IPS-20b (cell line): Measurements from ENCODE around the gene SHANK1.

ENCODE experiments used
- H3K27ac ChIP-seq: one replicate; pipeline ENCODE4 v1.5.1; 2013; ENCODE audit warnings: low read length
- H3K27me3 ChIP-seq: 2 replicates; pipeline ENCODE4 v1.6.1; 2013; ENCODE audit warnings: mild to moderate bottlenecking, low read length, inconsistent platforms; ENCODE audit not compliant: insufficient read depth
- H3K36me3 ChIP-seq: 2 replicates; pipeline ENCODE4 v1.6.1; 2013; ENCODE audit warnings: low read depth, mild to moderate bottlenecking, inconsistent platforms, low read length, moderate library complexity; ENCODE audit not compliant: insufficient read depth
- H3K4me1 ChIP-seq: 2 replicates; pipeline ENCODE4 v1.6.1; 2013; ENCODE audit warnings: mild to moderate bottlenecking, control low read depth, inconsistent platforms, low read length, moderate library complexity; ENCODE audit not compliant: insufficient read depth
- H3K4me3 ChIP-seq: 2 replicates; pipeline ENCODE4 v1.5.1; 2013; ENCODE audit warnings: mild to moderate bottlenecking, low read length, inconsistent platforms
- H3K9ac ChIP-seq: 2 replicates; pipeline ENCODE4 v1.6.1; 2013; ENCODE audit warnings: low read depth, mild to moderate bottlenecking, inconsistent platforms, low read length, moderate library complexity
- H3K9me3 ChIP-seq: 2 replicates; pipeline ENCODE4 v1.6.1; 2013; ENCODE audit warnings: mild to moderate bottlenecking, low read depth, low read length, inconsistent platforms; ENCODE audit not compliant: insufficient read depth

Gene SHANK1

GRCh38 chr19:50725911-50726230, 6.3 kb upstream of the SHANK1 start:
- peak overlapping the region; percentile 75; the same call in 1 of the 2 replicates for H3K9ac ChIP-seq
- H3K27ac ChIP-seq = no peak overlapping the region
- peaks cover 44% of the 10 kb centered on the region for H3K27me3 ChIP-seq
- peak overlapping the region; percentile 67; the same call in 1 of the 2 replicates for H3K4me3 ChIP-seq
- no peaks in the 10 kb centered on the region for H3K36me3 ChIP-seq
- H3K9me3 ChIP-seq = peaks cover 42% of the 10 kb centered on the region
- H3K4me1 ChIP-seq = no peaks in the 10 kb centered on the region

GRCh38 chr19:50725218-50725910, 5.8 kb upstream of the SHANK1 start:
- H3K9ac ChIP-seq = peak overlapping the region; percentile 75; the same call in 1 of the 2 replicates
- peaks cover 47% of the 10 kb centered on the region for H3K9me3 ChIP-seq
- no peaks in the 10 kb centered on the region for H3K36me3 ChIP-seq
- H3K27me3 ChIP-seq = peaks cover 47% of the 10 kb centered on the region
- peak overlapping the region; percentile 67; the same call in 1 of the 2 replicates for H3K4me3 ChIP-seq
- H3K4me1 ChIP-seq = no peaks in the 10 kb centered on the region
- H3K27ac ChIP-seq = no peak overlapping the region

- H3K36me3 ChIP-seq = no peaks in the 10 kb centered on the region
- H3K4me3 ChIP-seq = peak overlapping the region; percentile 71
- no peaks in the 10 kb centered on the region for H3K4me1 ChIP-seq
- peaks cover 51% of the 10 kb centered on the region for H3K27me3 ChIP-seq
- no peak overlapping the region for H3K27ac ChIP-seq
- peaks cover 51% of the 10 kb centered on the region for H3K9me3 ChIP-seq
- H3K9ac ChIP-seq = peak overlapping the region; percentile 75; the same call in 1 of the 2 replicates
Measured at GRCh38 chr19:50724522-50725217, 5.1 kb upstream of the SHANK1 start.

DNA sequence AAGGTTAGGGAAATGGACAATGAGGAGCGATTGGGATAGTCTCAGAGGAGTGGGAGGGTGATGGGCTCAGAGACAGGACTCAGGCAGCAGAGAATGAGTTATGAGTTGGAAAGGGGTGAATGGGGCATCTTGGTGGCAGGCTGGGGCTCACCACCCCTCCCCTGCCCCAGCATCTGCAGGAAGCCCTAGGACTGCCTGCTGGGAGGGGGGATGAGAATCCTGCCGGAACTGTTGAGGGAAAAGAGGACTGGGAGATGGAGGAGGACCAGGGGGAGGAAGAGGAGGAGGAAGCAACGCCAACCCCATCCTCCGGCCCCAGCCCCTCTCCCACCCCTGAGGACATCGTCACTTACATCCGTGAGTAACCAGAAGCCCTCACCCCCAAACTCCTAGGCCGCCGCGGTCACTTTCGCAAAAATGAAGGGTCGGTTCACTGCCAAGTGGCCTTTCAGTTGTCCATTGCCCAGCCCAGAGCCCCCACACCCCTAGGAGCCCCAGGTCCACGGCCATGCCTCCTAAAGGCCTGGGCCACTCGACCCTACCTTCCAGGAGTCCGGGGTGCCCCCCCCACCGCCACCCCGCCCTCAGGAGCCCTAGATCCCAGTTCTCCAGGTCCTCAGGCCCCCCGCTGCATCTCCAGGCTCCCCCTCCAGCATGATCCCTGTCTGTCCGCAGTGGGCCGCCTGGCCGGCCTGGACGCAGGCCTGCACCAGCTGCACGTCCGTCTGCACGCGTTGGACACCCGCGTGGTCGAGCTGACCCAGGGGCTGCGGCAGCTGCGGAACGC, 4.3 kb upstream of the SHANK1 start:
- peak overlapping the region; percentile 71 for H3K4me3 ChIP-seq
- H3K27me3 ChIP-seq = peaks cover 51% of the 10 kb centered on the region
- H3K27ac ChIP-seq = no peak overlapping the region
- no peaks in the 10 kb centered on the region for H3K4me1 ChIP-seq
- no peak overlapping the region for H3K9ac ChIP-seq
- H3K9me3 ChIP-seq = peaks cover 51% of the 10 kb centered on the region
- H3K36me3 ChIP-seq = no peaks in the 10 kb centered on the region

- H3K27ac ChIP-seq = no peak within 1 kb of the TSS
- no peak within 1 kb of the TSS for H3K9ac ChIP-seq
- H3K4me3 ChIP-seq = peak within 1 kb of the TSS; percentile 71; the same call in 1 of the 2 replicates
- H3K9me3 ChIP-seq = peaks cover 51% of the 10 kb centered on the region
- no peaks in the 10 kb centered on the region for H3K36me3 ChIP-seq
- H3K27me3 ChIP-seq = peaks cover 51% of the 10 kb centered on the region
- no peaks in the 10 kb centered on the region for H3K4me1 ChIP-seq
Measured at GRCh38 chr19:50723069-50723468, 3.5 kb upstream of the SHANK1 start, which contains the start of gene CLEC11A. Gene CLEC11A, plus strand, starts transcription at chr19:50723364. Its CDS starts 162 bp downstream, at chr19:50723526.

DNA sequence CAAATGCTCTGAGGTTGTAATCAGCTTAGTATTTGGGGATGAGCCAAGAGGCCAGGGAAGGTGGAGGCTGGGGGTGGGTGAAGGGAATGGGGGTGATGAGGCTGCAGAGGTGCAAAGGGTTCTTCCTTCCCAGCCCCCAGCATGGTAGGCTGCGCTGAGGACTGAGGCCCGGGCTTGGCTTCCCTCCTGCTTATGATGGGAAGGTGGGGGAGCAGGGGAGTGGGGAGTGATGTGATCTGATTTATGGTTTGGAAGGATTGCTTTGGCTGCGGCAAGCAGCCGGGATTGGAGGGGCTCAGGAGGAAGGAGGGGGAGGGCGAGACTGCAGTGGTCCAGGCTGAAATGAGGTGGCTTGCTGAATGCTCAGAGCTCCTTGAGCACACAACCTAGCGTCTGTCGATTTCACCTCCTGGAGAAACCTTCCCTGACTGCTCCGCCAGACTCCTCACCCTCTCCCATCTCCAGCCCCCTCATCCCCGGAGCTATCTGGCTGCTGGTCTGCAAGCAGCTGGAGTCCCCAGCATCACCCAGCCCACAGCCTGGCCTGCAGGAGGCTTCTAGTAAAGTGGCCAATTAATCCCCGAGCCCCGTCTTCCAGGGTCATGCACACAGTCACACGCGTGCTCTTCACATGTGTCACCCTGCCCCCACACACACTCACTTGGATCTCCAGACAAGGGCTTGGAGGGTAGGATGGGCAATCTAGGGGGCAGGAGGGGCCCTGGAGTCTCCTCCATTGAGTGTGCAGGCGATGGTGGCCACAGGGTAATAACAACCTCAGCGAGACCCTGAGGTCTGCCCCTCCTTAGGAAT, 2.8 kb upstream of the SHANK1 start:
- H3K9me3 ChIP-seq = peaks cover 51% of the 10 kb centered on the region
- no peaks in the 10 kb centered on the region for H3K4me1 ChIP-seq
- no peak overlapping the region for H3K4me3 ChIP-seq
- H3K36me3 ChIP-seq = no peaks in the 10 kb centered on the region
- H3K9ac ChIP-seq = no peak overlapping the region
- peaks cover 57% of the 10 kb centered on the region for H3K27me3 ChIP-seq
- no peak overlapping the region for H3K27ac ChIP-seq

DNA sequence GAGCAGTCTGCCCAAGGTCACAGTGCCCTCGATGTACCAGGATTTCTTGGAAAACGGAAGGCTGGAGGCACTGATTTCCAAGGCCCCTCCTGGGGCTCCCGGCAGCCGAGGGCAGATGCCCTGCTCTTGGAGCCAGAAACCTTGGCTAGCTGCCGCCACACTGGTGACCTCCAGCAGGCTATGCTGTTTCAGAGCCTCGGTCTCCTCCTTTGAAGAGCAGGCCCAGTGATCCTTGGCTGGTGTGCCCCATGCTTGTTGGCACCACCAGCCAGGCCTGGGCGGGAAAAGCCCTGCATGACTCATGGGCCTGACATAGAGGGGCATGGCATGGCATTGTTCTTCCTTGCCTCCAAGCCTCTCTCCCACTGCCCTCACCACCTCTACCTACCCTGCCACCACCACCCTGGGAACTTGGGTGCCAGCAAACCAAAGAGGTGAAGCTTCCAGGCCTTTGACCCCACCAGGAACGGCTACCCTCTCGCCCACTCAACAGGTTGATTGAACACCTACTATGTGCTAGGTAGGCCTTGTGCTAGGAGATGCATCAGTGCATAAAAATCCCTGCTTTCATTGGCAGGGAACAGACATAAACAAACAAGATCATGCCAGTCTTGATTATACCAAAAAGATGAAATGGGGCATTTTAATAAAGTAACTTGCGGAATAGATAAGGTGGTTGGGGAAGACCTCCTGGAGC, 2.0 kb upstream of the SHANK1 start:
- Histone ChIP-seq H3K4me3 (no peak overlapping the region), H3K27me3 (peaks cover 61% of the 10 kb centered on the region), H3K4me1 (no peaks in the 10 kb centered on the region), H3K36me3 (no peaks in the 10 kb centered on the region), H3K27ac (no peak overlapping the region), H3K9ac (no peak overlapping the region), H3K9me3 (peaks cover 46% of the 10 kb centered on the region)

GRCh38 chr19:50720921-50721381, 1.3 kb upstream of the SHANK1 start:
- H3K4me1 ChIP-seq = no peaks in the 10 kb centered on the region
- no peak overlapping the region for H3K27ac ChIP-seq
- H3K9ac ChIP-seq = no peak overlapping the region
- peaks cover 46% of the 10 kb centered on the region for H3K9me3 ChIP-seq
- H3K36me3 ChIP-seq = no peaks in the 10 kb centered on the region
- no peak overlapping the region for H3K4me3 ChIP-seq
- H3K27me3 ChIP-seq = peaks cover 57% of the 10 kb centered on the region

DNA sequence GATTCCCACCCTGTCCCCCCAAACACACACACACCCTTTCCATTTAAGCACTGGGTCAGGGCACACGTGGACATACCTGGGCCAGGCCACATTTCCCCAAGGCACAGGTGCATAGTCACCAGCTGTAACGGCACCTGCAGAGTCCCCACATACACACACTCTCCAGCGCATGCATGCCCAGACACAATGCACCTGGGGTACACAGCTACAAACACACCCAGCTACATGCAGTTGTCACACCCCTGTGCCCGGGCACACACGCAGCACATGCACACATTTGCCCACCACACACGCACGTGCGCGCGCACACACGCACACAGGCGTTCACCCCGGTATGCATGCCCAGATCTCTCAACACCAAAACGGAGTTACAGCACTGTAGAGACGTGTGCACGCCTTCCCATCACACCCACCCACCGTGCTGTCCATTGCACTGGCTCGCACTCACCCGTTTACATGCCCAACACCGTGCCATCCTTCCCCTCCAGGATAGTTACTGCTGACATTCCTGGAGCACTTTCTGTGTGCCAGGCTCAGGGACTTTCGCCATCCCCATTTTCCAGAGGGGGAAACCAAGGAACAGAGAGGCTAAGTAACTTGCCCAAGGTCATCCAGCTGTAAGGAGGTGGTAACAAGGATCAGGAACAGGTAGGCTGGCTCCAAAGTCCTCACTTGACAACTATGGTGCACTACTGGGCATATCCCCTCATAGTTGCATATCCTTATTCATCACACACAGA, 749 bp upstream of the SHANK1 start:
- Histone ChIP-seq H3K36me3 (no peaks in the 10 kb centered on the region), H3K27me3 (peaks cover 53% of the 10 kb centered on the region), H3K27ac (no peak overlapping the region)

DNA sequence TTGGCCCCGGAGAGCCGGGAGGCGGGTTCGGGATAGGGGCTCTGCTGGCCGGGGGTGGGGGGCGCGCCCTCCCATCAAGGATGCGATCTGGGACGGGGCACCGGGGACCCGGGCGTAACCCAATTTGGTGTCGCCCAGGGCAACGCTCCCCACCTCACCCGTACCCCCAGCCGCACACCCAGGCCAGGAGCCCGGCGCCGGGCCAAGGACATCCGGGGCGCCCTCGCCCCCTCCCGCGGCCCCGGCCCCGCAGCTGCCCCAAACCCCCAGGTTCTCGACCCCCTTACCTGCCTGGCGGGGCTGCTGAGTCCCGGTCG, 525 bp downstream of the SHANK1 start:
- H3K27me3 ChIP-seq = peaks cover 54% of the 10 kb centered on the region

More for the DNA sequence above, 749 bp upstream of the SHANK1 start:
- Histone ChIP-seq H3K4me3 (no peak overlapping the region), H3K9me3 (peaks cover 46% of the 10 kb centered on the region), H3K4me1 (no peaks in the 10 kb centered on the region), H3K9ac (no peak overlapping the region)

More for the DNA sequence above, 525 bp downstream of the SHANK1 start:
- H3K36me3 ChIP-seq = no peaks in the 10 kb centered on the region
- no peaks in the 10 kb centered on the region for H3K4me1 ChIP-seq
- no peak overlapping the region for H3K9ac ChIP-seq
- peak overlapping the region; percentile 30; the same call in 1 of the 2 replicates for H3K4me3 ChIP-seq
- peaks cover 51% of the 10 kb centered on the region for H3K9me3 ChIP-seq
- no peak overlapping the region for H3K27ac ChIP-seq
